C4-2B (cell line): ENCODE data around the gene KCNJ6.
"Not testable (repeated sequence)": the region's sequence is repeated elsewhere in the genome, so short reads cannot be mapped to it uniquely, and the experiment has no call there.

Source experiments
- CTCF ChIP-seq: fragments of 450-650 bp; conservative IDR thresholded peaks from 2 replicates; pipeline ENCODE4 v1.5.1; 2017; ENCODE audit warnings: mild to moderate bottlenecking
- ZFX ChIP-seq: fragments of 450-650 bp; IDR thresholded peaks from 2 replicates; pipeline ENCODE4 v1.6.1; 2017

GRCh38 chr21:37920302-37920701 is 4.0 kb upstream of the KCNJ6 start:
- TF ChIP-seq CTCF, ZFX: not testable (repeated sequence)
